CD1c-positive myeloid dendritic cell (primary cell): Measurements from ENCODE around the gene PDE7B.

Source experiments
- DNase-seq: peaks from one replicate; pipeline ENCODE4 v3.0.0-alpha.2; 2016; ENCODE audit errors: extremely low spot score

The PDE7B gene

DNA sequence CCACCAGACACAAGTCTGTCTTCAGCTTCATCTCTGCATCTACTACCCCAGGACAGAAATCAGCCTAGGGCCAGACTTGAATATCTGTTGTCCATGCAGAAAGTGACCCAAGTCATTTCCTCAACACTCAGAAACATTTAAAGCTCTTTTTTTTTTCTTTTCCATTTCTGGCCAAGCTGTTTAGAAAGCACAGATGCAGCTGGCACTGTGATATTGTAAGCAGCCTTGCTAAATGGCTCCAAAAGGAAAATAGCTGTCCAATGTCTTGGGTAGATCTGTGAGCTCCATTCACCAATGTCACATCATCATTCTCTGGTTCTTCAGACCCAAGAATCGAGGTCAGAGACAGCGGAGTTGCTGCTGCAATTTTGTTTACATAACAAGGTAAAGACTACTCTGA lies 174.2 kb downstream of the PDE7B start:
- no peak for DNase-seq

DNA sequence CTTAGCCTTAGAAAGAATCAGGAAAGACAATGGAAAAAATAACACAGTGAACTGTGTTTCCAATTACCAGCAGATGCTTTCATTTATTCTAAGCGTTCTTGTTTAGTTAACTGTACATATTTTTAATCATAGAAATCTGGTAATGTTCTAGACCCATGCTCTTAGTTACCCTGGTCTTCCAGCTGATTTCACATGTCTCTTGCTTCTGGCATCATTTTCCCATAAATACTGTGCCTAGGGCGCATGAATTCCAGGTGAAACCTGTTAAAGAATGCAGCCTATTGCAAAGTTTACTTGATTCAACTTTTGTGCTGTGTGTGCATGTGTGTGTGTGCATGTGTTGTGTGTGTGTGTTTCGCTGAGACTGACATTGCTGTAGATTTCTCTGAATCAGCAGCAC lies 178.6 kb downstream of the PDE7B start:
- no peak for DNase-seq

- DNase-seq, result no peak
Measured at GRCh38 chr6:136031982-136032381, 180.5 kb downstream of the PDE7B start.

DNA sequence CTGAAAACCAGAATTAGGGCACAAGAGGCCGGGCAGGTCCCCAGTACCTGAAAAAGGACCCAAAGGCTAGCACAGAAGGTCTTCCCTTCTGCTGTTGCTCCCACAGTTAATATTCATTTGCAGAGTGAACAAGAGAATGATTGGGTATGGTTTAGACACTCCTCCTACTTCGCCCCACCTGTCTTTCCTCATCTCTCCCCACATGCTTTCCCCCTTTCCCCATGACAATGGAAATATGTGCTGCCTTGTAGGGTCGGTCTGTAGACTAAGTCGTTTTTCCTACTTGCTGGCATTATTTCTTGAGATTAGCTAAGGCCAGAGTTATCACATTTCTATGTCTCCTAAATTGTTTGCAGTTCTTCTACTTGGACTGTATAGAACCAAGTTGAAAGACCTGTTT lies 181.9 kb downstream of the PDE7B start:
- no peak for DNase-seq

- DNase-seq, result no peak
Measured at GRCh38 chr6:136034422-136034821, 182.9 kb downstream of the PDE7B start.

GRCh38 chr6:136035378-136036070 lies 184.0 kb downstream of the PDE7B start:
- peak; percentile 37 for DNase-seq

DNA sequence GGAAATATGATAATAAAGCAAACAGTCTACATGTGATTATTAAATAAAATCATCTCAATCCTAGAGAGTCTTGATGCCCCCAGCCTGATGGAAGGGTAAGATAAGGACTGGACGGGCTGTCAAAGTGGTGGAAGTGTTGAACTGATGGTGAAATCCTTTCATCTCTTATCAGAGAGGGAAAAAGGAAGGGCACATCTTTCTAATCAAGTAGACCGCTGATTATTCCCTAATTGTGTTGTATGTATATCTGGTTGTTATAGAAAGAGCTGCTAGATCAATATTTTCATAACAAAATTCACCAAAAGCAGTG lies 184.5 kb downstream of the PDE7B start:
- DNase-seq, result no peak

- DNase-seq, result no peak
Measured at GRCh38 chr6:136036601-136037000, 185.1 kb downstream of the PDE7B start.

GRCh38 chr6:136037242-136037875 lies 185.9 kb downstream of the PDE7B start:
- no peak for DNase-seq

DNA sequence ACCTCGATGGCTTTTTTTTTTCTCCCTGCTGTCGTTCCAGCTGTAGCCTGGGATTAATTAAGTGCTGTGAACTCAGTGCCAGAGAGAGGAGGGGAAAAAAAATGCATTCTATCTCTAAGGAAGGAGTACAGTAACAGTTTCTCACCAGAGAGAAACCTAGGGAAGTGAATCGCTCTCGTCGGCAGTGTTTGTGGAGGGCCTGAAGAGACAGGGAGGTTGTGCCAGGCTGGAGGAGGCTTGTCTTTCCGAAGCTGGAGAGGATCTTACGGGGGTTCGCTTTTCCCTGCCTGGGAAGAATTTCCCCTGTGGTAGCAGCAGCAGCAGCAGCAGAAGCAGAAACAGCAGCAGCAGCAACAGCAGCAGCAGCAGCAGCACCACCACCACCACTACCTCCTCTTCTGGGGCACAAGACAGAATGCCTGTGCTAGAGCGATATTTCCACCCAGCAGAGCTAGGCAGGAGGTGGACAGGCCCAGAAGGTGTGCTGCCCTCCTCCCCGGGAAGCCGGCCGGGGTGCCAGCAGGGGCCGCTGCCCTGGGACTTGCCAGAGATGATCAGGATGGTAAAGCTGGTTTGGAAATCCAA lies 186.5 kb downstream of the PDE7B start:
- DNase-seq, result no peak

GRCh38 chr6:136038531-136038930 lies 187.0 kb downstream of the PDE7B start:
- DNase-seq, result no peak

- no peak for DNase-seq
Measured at GRCh38 chr6:136039185-136039584, 187.7 kb downstream of the PDE7B start.

- DNase-seq, result no peak
Measured at GRCh38 chr6:136050475-136050874, 199.0 kb downstream of the PDE7B start.

- peak; percentile 3 for DNase-seq
Measured at GRCh38 chr6:136051140-136051775, 199.8 kb downstream of the PDE7B start.

DNA sequence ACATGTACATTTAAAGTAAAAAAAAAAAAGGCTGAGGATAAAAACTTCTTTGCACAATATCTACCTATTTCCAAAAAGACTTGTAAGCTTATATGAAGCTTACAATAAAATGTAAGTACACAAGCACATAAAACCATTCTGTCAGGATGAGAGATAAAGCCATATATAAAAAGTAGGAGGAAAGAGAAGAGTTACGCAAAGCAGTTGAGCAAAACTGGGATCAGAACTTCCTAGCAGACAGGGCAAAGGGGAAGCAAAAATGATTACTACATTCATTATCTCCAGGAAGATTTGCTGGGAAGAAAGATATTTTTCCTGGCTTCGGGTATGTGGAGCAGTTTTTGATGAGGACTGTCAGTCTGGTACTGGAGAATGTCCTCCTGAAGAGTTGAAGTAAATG lies 200.5 kb downstream of the PDE7B start:
- DNase-seq, result no peak

GRCh38 chr6:136058852-136059251 lies 207.4 kb downstream of the PDE7B start:
- DNase-seq, result no peak

- DNase-seq, result no peak
Measured at GRCh38 chr6:136059308-136059707, 207.8 kb downstream of the PDE7B start.

DNA sequence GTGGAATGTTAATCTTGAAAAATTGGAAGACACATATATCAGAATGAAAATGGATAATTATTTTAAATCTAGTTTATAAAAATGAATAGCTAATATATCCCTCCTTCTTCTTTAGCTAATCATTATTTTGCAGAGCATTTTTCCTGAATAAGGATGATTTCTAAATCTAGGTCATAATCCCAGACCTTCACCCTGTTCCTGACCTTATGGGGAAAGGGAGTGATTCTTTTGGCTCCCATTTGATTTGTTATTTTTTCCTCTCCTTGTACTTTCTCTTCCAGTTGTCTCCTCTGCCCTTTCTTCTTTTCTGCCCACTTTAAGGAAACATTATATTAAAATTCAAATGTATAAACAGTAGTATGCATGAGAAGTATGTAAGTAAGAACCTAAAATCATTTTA lies 208.6 kb downstream of the PDE7B start:
- no peak for DNase-seq

DNA sequence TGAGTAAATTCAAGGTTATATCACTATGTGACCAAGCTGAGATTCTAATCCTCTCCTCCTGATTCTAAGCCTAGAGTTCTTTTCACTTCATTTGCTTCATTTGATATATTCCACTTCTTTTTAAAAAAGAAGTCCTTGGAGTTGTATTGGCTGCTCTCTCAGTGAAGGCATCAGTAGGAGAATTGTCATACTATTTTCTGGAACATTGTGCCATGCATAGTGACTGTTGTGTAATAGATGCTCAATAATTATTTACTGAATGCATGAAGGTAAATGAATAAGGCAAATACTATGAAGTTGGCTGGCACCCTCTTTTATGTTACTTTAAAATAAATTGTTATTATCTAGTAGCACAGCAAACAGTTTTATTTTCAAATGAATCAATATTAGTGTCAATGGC lies 209.3 kb downstream of the PDE7B start:
- no peak for DNase-seq

- DNase-seq, result no peak
Measured at GRCh38 chr6:136061701-136062100, 210.2 kb downstream of the PDE7B start.

DNA sequence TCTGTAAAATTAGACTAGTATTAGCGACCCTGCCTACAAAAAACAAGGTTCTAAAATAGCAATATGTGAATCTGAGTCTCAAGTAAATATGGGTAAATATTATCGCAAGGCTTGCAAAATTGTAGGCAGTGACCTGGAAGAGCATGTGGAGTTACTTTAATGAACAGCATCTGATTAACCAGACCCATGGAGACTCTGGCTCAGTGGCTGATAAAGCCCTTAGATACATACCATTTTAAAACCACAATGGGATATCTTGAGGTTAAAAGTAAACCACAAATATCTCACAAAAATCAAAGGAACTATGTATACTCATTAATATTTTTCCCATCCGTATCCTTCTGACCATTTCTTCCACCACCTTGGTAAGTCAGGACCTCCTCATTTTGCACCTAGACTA lies 211.6 kb downstream of the PDE7B start:
- no peak for DNase-seq

- no peak for DNase-seq
Measured at GRCh38 chr6:136066005-136066404, 214.5 kb downstream of the PDE7B start.

DNA sequence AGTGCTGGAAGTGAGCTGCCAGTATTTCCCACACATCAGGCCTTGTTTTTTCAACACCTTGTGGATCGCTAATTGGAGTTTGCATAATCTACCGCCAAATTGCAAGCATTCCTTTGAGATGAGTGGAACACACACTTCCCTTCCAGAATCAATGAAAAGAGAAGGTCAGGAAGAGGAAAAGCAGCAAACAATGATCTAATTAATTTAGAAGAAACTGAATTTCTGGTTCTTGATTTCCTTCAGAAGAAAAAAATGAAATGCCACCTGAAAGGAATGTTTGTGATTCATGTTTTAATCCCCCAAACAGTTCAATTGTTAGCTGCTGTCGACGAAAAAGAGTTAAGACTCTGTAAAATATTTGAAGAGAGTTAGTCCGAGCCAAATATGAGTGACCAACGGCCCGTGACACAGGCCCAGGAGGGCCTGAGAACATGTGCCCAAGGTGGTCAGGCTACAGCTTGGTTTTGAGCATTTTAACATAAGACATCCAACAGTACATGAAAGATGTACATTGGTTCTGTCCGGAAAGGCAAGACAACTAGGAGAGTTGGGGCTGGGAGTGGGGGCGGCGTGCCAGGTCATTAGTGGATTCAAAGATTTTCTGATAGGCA lies 216.3 kb downstream of the PDE7B start:
- no peak for DNase-seq
